Neuronal stem cell (in vitro differentiated cells): ENCODE measurements around the gene PHF14.
"Not testable (repeated sequence)": the region's sequence is repeated elsewhere in the genome, so short reads cannot be mapped to it uniquely, and the experiment has no call there.

Experiments
- DNase-seq: peaks from one replicate; pipeline ENCODE4 v3.0.0-alpha.2; 2013; ENCODE audit warnings: low spot score
- H2AFZ ChIP-seq: one replicate; pipeline ENCODE4 v1.6.1; 2013; ENCODE audit warnings: mild to moderate bottlenecking, low read length, inconsistent platforms
- H2AK5ac ChIP-seq: 2 replicates; pipeline ENCODE4 v1.6.1; 2013; ENCODE audit warnings: low read depth, mild to moderate bottlenecking, inconsistent platforms, low read length, moderate library complexity, mixed read lengths
- H2BK120ac ChIP-seq: 2 replicates; pipeline ENCODE4 v1.6.1; 2013; ENCODE audit warnings: low read depth, mild to moderate bottlenecking, inconsistent platforms, low read length, moderate library complexity, mixed read lengths
- H2BK12ac ChIP-seq: one replicate; pipeline ENCODE4 v1.6.1; 2013; ENCODE audit warnings: low read length, inconsistent platforms
- H2BK15ac ChIP-seq: 2 replicates; pipeline ENCODE4 v1.6.1; 2013; ENCODE audit warnings: mild to moderate bottlenecking, low read length, inconsistent platforms, mixed read lengths
- H2BK5ac ChIP-seq: one replicate; pipeline ENCODE4 v1.6.1; 2013; ENCODE audit warnings: inconsistent platforms, mild to moderate bottlenecking, low read length, moderate library complexity
- H3K14ac ChIP-seq: one replicate; pipeline ENCODE4 v1.6.1; 2013; ENCODE audit warnings: low read length, inconsistent platforms
- H3K18ac ChIP-seq: 2 replicates; pipeline ENCODE4 v1.6.1; 2013; ENCODE audit warnings: low read length, inconsistent platforms
- H3K23ac ChIP-seq: 2 replicates; pipeline ENCODE4 v1.6.1; 2013; ENCODE audit warnings: low read depth, mild to moderate bottlenecking, mixed read lengths, low read length, inconsistent platforms; ENCODE audit not compliant: poor library complexity
- H3K27ac ChIP-seq: replicated peaks from 3 replicates; pipeline ENCODE4 v1.5.1; 2013; ENCODE audit warnings: low read length, inconsistent platforms
- H3K27me3 ChIP-seq, 3 experiments: 2 replicates each; pipeline ENCODE4 v1.6.1; 2013; ENCODE audit warnings: low read length in 3 of 3, mild to moderate bottlenecking in 2 of 3, inconsistent platforms in 1 of 3, low read depth in 1 of 3, mixed read lengths in 1 of 3, moderate library complexity in 1 of 3; ENCODE audit not compliant: control insufficient read depth in 3 of 3, insufficient read depth in 3 of 3
- H3K36me3 ChIP-seq, 2 donors: replicated peaks in 1 of 2; 2 replicates each; pipeline ENCODE4 v1.6.1; 2013; ENCODE audit warnings: low read length in 2 of 2; ENCODE audit not compliant: control insufficient read depth in 2 of 2, insufficient read depth in 2 of 2
- H3K4ac ChIP-seq: 2 replicates; pipeline ENCODE4 v1.6.1; 2013; ENCODE audit warnings: inconsistent platforms, mild to moderate bottlenecking, low read length, moderate library complexity
- H3K4me1 ChIP-seq, 2 donors: 1 replicate in 1 of 2; 2 replicates in 1 of 2; pipeline ENCODE4 v1.6.1; 2013; ENCODE audit warnings: low read length in 2 of 2, low read depth in 1 of 2; ENCODE audit not compliant: control insufficient read depth in 2 of 2, insufficient read depth in 1 of 2
- H3K4me2 ChIP-seq: one replicate; pipeline ENCODE4 v1.6.1; 2013; ENCODE audit warnings: mild to moderate bottlenecking, low read length, inconsistent platforms; ENCODE audit not compliant: insufficient read depth, poor library complexity, severe bottlenecking
- H3K4me3 ChIP-seq, 2 donors: 2 replicates each; pipeline ENCODE4 v1.5.1; 2013; ENCODE audit warnings: low read length in 2 of 2, mild to moderate bottlenecking in 2 of 2, inconsistent platforms in 1 of 2, moderate library complexity in 1 of 2
- H3K79me1 ChIP-seq: one replicate; pipeline ENCODE4 v1.6.1; 2013; ENCODE audit warnings: low read depth, mild to moderate bottlenecking, inconsistent platforms, low read length, moderate library complexity
- H3K9ac ChIP-seq: one replicate; pipeline ENCODE4 v1.6.1; 2013; ENCODE audit warnings: mild to moderate bottlenecking, low read depth, low read length, inconsistent platforms; ENCODE audit not compliant: poor library complexity
- H3K9me3 ChIP-seq, 2 donors: replicated peaks in 1 of 2; 2 replicates each; pipeline versions ENCODE3 to v1.6.1; 2013; ENCODE audit warnings: low read length in 2 of 2, mild to moderate bottlenecking in 2 of 2, inconsistent platforms in 1 of 2, low read depth in 1 of 2, mixed read lengths in 1 of 2, moderate library complexity in 1 of 2; ENCODE audit not compliant: control insufficient read depth in 2 of 2, insufficient read depth in 1 of 2
- H4K8ac ChIP-seq: one replicate; pipeline ENCODE4 v1.6.1; 2013; ENCODE audit warnings: low read depth, mild to moderate bottlenecking, inconsistent platforms, low read length, moderate library complexity
- H4K91ac ChIP-seq: one replicate; pipeline ENCODE4 v1.6.1; 2013; ENCODE audit warnings: low read length, low read depth, mild to moderate bottlenecking, inconsistent platforms; ENCODE audit not compliant: poor library complexity
- WGBS, 2 donors: extraction: QIAGEN DNeasy Blood & Tissue Kit; methylation state at CpG; one replicate each; pipeline ENCODE4 v1.1.7; 2013; ENCODE audit warnings: missing lambda C conversion rate in 2 of 2, mixed read lengths in 1 of 2; ENCODE audit not compliant: insufficient read length in 2 of 2, insufficient replicate concordance in 1 of 2; ENCODE audit errors: extremely low coverage in 2 of 2; 5-methylcytosine and 5-hydroxymethylcytosine counted together

The PHF14 gene

GRCh38 chr7:10952588-10952987 lies 21.1 kb upstream of the PHF14 start:
- Histone ChIP-seq H3K23ac (no peak overlapping the region), H3K14ac (no peak overlapping the region), H4K8ac (no peak overlapping the region), H3K27me3 (no peaks in the 10 kb centered on the region), H3K27ac (no peak overlapping the region), H2BK120ac (no peak overlapping the region), H3K9ac (no peak overlapping the region), H3K18ac (no peak overlapping the region), H3K9me3 (peaks cover 2 to 4% of the 10 kb centered on the region in 2 donors), H2AFZ (no peak overlapping the region), H2BK5ac (no peak overlapping the region), H4K91ac (no peak overlapping the region), H3K4me3 (no peak overlapping the region), H3K4ac (no peak overlapping the region), H2AK5ac (no peak overlapping the region), H3K4me2 (no peak overlapping the region), H3K36me3 (no peaks in the 10 kb centered on the region), H3K4me1 (no peaks in the 10 kb centered on the region), H2BK12ac (no peak overlapping the region), H2BK15ac (no peak overlapping the region), H3K79me1 (no peaks in the 10 kb centered on the region)
- no peak for DNase-seq

DNA sequence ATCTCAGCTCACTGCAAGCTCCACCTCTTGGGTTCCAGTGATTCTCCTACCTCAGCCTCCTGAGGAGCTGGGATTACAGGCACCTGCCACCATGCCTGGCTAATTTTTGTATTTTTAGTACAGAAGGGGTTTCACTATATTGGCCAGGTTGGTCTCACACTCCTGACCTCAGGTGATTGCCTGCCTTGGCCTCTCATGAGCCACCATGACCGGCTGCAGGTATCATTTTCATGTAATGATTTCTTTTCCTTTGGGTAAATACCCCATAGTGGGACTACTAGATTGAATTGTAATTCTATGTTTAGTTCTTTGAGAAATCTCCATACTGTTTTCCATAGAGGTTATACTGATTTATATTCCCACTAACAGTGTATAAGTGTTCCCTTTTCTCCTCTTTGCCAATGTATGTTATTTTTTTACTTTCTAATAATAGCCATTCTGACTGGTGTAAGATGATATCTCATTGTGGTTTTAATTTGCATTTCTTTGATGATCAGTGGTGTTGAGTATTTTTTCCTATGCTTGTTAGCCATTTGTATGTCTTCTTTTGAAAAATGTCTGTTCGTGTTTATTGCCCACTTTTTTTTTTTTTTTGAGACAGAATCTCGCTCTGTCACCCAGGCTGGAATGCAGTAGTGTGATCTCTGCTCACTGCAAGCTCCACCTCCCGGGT lies 20.5 kb upstream of the PHF14 start:
- WGBS, 2 donors = no CpG with 5 or more reads among the region's 4 CpGs
- not testable (repeated sequence) for H3K27ac ChIP-seq, H3K9ac ChIP-seq, H3K4ac ChIP-seq, H3K18ac ChIP-seq, H4K91ac ChIP-seq, DNase-seq, H4K8ac ChIP-seq, H3K27me3 ChIP-seq, H3K23ac ChIP-seq, H3K9me3 ChIP-seq, H2BK120ac ChIP-seq, H2AK5ac ChIP-seq, H2AFZ ChIP-seq, H2BK12ac ChIP-seq, H3K4me3 ChIP-seq, H3K36me3 ChIP-seq, H2BK15ac ChIP-seq, H3K4me2 ChIP-seq, H3K79me1 ChIP-seq, H3K14ac ChIP-seq, H2BK5ac ChIP-seq, H3K4me1 ChIP-seq

DNA sequence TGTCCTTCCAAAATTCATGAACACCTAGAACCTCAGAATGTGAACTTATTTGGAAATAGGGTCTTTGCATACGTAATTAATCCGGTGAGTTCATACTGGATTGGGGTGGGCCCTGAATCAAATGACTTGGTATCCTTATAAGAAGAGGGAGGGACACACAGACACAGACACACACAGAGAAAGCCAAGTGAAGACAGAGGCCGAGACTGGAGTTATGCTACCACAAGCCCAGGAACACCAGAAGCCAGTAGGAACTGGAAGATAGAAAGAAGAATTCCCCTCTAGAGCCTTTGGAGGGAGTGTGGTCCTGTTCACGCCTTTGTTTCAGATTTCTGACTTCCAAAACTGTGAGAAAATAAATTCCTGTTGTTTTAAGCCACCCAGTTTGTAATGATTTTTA lies 17.1 kb upstream of the PHF14 start:
- no peaks in the 10 kb centered on the region for H3K79me1 ChIP-seq
- DNase-seq = no peak
- no peak overlapping the region for H3K27ac ChIP-seq
- H4K8ac ChIP-seq = no peak overlapping the region
- no peak overlapping the region for H3K4me3 ChIP-seq
- H4K91ac ChIP-seq = no peak overlapping the region
- H2AK5ac ChIP-seq = no peak overlapping the region
- H3K9ac ChIP-seq = no peak overlapping the region
- no peak overlapping the region for H3K4me2 ChIP-seq
- H2BK15ac ChIP-seq = no peak overlapping the region
- H3K9me3 ChIP-seq = peaks cover 0 to 3% of the 10 kb centered on the region in 2 donors
- no peak overlapping the region for H3K18ac ChIP-seq
- no peaks in the 10 kb centered on the region for H3K36me3 ChIP-seq
- no peak overlapping the region for H3K14ac ChIP-seq
- H2AFZ ChIP-seq = peak overlapping the region; percentile 28
- H3K23ac ChIP-seq = no peak overlapping the region
- no peak overlapping the region for H3K4ac ChIP-seq
- WGBS, 2 donors = no CpG with 5 or more reads among the region's 4 CpGs
- no peaks in the 10 kb centered on the region for H3K27me3 ChIP-seq
- no peak overlapping the region for H2BK12ac ChIP-seq
- no peak overlapping the region for H2BK5ac ChIP-seq
- no peak overlapping the region for H2BK120ac ChIP-seq
- H3K4me1 ChIP-seq = no peaks in the 10 kb centered on the region

GRCh38 chr7:10960242-10960641 lies 13.4 kb upstream of the PHF14 start:
- H2AFZ ChIP-seq, H3K4me3 ChIP-seq, H2AK5ac ChIP-seq, H2BK15ac ChIP-seq, H3K9ac ChIP-seq, H2BK5ac ChIP-seq, H3K9me3 ChIP-seq, H3K23ac ChIP-seq, DNase-seq, H3K27ac ChIP-seq, H3K27me3 ChIP-seq, H4K8ac ChIP-seq, H4K91ac ChIP-seq, H3K79me1 ChIP-seq, H3K14ac ChIP-seq, H3K36me3 ChIP-seq, H2BK120ac ChIP-seq, H2BK12ac ChIP-seq, H3K4me2 ChIP-seq, H3K4ac ChIP-seq, H3K18ac ChIP-seq, H3K4me1 ChIP-seq: not testable (repeated sequence)
- WGBS, 2 donors = no CpG with 5 or more reads among the region's 1 CpG
